Measurements from ENCODE around the gene STK38L.

- TF ChIP-seq POLR2A (IDR thresholded peaks at IDR 0.05; ENCODE audit: low read depth, low read length) (no peak), MAZ (IDR thresholded peaks at IDR 0.05; ENCODE audit: borderline replicate concordance, low read depth, low read length) (no peak), CTCF (conservative IDR thresholded peaks at IDR 0.05; ENCODE audit: low read depth, low read length) (no peak), RAD21 (IDR thresholded peaks at IDR 0.05; ENCODE audit: low read length) (no peak), RFX5 (IDR thresholded peaks at IDR 0.05; ENCODE audit: low read depth, low read length) (no peak), MXI1 (IDR thresholded peaks at IDR 0.05; ENCODE audit: borderline replicate concordance, low read depth, low read length) (no peak), RCOR1 (IDR thresholded peaks at IDR 0.05; ENCODE audit: insufficient replicate concordance, low read length) (no peak), CEBPB (IDR thresholded peaks at IDR 0.05; ENCODE audit: low read depth, low read length) (no peak)
These were observed 35.7 kb upstream of the STK38L start for GRCh38 chr12:27208414-27208750.

Data from IMR-90 (cell line).